NT2/D1 (cell line): ENCODE measurements around the gene RETREG3.

Experiments
- SUZ12 ChIP-seq: IDR thresholded peaks from 2 replicates; pipeline ENCODE4 v1.6.1; 2011; ENCODE audit not compliant: insufficient read length, insufficient read depth; ENCODE audit errors: extremely low read depth
- YY1 ChIP-seq: IDR thresholded peaks from 2 replicates; pipeline ENCODE4 v1.6.1; 2011; ENCODE audit not compliant: insufficient read length, insufficient read depth
- ZNF274 ChIP-seq: IDR thresholded peaks from 2 replicates; pipeline ENCODE4 v1.6.1; 2011; ENCODE audit warnings: mild to moderate bottlenecking, low read depth, low read length

DNA sequence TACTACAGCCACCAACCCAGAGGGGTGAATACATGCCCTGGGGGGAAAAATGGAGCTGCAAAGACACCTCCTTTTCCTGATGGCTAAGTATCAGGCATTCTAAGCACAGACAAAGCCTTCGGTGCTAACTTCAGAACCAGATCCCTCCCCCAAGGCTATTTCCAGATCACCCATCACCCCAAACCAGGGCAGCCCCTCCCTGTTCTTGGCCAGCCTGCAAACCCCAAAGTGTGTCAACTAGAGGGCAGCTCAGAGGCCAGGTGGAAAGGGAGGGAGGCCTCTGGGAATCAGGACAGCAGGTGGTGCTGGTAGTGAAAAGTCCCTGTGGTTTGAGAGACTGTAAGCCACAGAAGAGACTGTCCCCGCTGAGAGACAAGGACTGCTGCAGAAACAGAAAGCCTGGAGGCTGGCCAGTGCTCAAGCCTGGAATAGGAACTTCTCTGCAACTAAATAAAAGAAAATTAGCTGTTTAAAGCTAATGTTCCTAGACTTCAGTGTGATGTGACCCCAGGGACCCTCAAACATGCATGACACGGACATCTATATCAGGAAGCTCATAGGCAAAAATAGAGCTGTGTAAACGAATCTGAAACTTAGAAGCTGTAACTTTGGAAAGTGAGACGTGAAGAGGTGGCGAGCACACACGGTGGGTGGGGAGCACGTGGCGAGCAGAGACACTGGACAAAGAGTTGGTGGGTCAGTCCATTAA, 9.4 kb upstream of the RETREG3 start:
- TF ChIP-seq SUZ12 (no peak), YY1 (no peak), ZNF274 (no peak)
